ENCODE measurements around the gene TMEM44. TPM values are rescaled to one million over a fixed set of nuclear protein-coding genes. Genes with fewer than 3 reads are reported as not detected.

Gene TMEM44
- total and polyA plus RNA-seq, 2 donors (not counting 3 experiments of a cell fraction or from before 2014, with no cell fraction given), result 93.8 to 125 TPM

GRCh38 chr3:194555175-194556062 lies 77.8 kb downstream of the TMEM44 start:
- FAIRE-seq (peak; percentile 62), DNase-seq (ENCODE audit: low read depth, low spot score) (no peak)
- no TSS peak for BruUV-seq (replicated peaks)
- CTCF ChIA-PET, result interaction anchor here (0.9 to 1.9 kb wide), 7 partner anchors 9 to 83 kb away, joined by 3 to 8 read pairs (median 4); no protein-coding TSS in a partner anchor
- H2AFZ ChIP-seq (ENCODE audit: low read depth, low read length), result no peak overlapping the region
- no peak overlapping the region for H3K4me3 ChIP-seq (replicated peaks in 1 of 3; ENCODE audit: insufficient read depth in 1 of 3, low read depth in 1 of 3, low read length in 3 of 3)
- peak overlapping the region; percentile 21 for H3K27ac ChIP-seq (ENCODE audit: insufficient read depth, low read depth, low read length)
- dilution Hi-C loops (cut with MboI; ENCODE audit: extremely low pct_ligation_motif_present, low sequenced_read_pairs) (no loop called here), intact Hi-C loops (cut with micrococcal nuclease) (no loop called here)
- no peak overlapping the region for H3K4me2 ChIP-seq (ENCODE audit: insufficient read depth, low read length)
- H4K20me1 ChIP-seq (replicated peaks; ENCODE audit: control insufficient read depth, extremely low read depth, insufficient read depth, low read length), result no peaks in the 10 kb centered on the region
- POLR2A ChIA-PET, result no interaction called here
- no peak overlapping the region for H3K9ac ChIP-seq (replicated peaks; ENCODE audit: extremely low read depth, insufficient read depth, low read length)
- no peaks in the 10 kb centered on the region for H3K36me3 ChIP-seq (ENCODE audit: control insufficient read depth in 2 of 2, extremely low read depth in 1 of 2, insufficient read depth in 2 of 2, low read length in 2 of 2)
- H3K9me3 ChIP-seq (replicated peaks; ENCODE audit: control insufficient read depth, insufficient read depth, low read length), result no peaks in the 10 kb centered on the region
- no peaks in the 10 kb centered on the region for H3K9me1 ChIP-seq (replicated peaks; ENCODE audit: control insufficient read depth, extremely low read depth, insufficient read depth, low read length)
- no peak for TF ChIP-seq POLR2AphosphoS5 (IDR thresholded peaks at IDR 0.05; ENCODE audit: insufficient read depth, low read depth, low read length)
- no peak for TF ChIP-seq POLR2A (IDR thresholded peaks at IDR 0.05; ENCODE audit: low read depth, low read length)
- no peaks in the 10 kb centered on the region for H3K27me3 ChIP-seq (ENCODE audit: control insufficient read depth in 2 of 2, insufficient read depth in 2 of 2, low read length in 2 of 2)
- H3K4me1 ChIP-seq (ENCODE audit: control insufficient read depth, extremely low read depth, insufficient read depth, low read length), result peaks cover 13% of the 10 kb centered on the region
- H3K79me2 ChIP-seq (ENCODE audit: control insufficient read depth, insufficient read depth, low read length), result no peaks in the 10 kb centered on the region

DNA sequence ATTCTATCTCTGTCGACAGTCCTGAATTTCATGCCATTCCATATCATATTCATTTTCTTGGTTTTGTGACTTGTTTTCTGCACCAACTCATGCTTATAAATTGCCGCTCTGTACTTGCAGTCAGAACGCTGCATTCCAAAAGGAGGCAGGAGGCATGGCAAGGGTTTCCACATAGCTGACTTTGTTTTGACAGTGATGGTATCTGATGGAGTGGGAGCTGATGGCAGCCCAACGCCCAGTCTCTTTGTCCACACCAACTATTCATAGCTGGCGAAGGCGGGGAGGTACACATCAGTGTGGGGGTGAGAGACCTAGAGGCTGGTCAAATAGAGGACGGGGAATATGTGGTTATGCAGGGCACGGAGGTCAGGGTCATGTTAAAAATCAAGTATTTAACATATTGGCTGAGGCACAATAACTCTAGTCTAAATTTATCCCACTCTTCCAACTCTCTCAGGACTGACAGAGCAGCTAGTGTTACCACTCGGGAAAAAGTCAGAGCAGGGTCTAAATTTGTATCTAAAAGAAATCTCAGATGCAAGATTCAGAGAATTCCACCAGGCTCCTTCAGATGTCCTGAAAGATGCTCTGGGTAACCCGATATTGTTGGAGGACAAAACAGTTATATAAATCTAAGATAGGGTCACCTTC lies 78.6 kb downstream of the TMEM44 start:
- Histone ChIP-seq H3K27ac (ENCODE audit: insufficient read depth, low read depth, low read length) (no peak overlapping the region), H3K9me1 (replicated peaks; ENCODE audit: control insufficient read depth, extremely low read depth, insufficient read depth, low read length) (no peaks in the 10 kb centered on the region), H3K9me3 (replicated peaks; ENCODE audit: control insufficient read depth, insufficient read depth, low read length) (no peaks in the 10 kb centered on the region), H3K79me2 (ENCODE audit: control insufficient read depth, insufficient read depth, low read length) (no peaks in the 10 kb centered on the region), H3K27me3 (ENCODE audit: control insufficient read depth in 2 of 2, insufficient read depth in 2 of 2, low read length in 2 of 2) (no peaks in the 10 kb centered on the region), H3K4me3 (replicated peaks in 1 of 3; ENCODE audit: insufficient read depth in 1 of 3, low read depth in 1 of 3, low read length in 3 of 3) (no peak overlapping the region), H4K20me1 (replicated peaks; ENCODE audit: control insufficient read depth, extremely low read depth, insufficient read depth, low read length) (no peaks in the 10 kb centered on the region), H2AFZ (ENCODE audit: low read depth, low read length) (no peak overlapping the region), H3K4me2 (ENCODE audit: insufficient read depth, low read length) (no peak overlapping the region), H3K4me1 (ENCODE audit: control insufficient read depth, extremely low read depth, insufficient read depth, low read length) (peaks cover 11% of the 10 kb centered on the region), H3K9ac (replicated peaks; ENCODE audit: extremely low read depth, insufficient read depth, low read length) (no peak overlapping the region), H3K36me3 (ENCODE audit: control insufficient read depth in 2 of 2, extremely low read depth in 1 of 2, insufficient read depth in 2 of 2, low read length in 2 of 2) (no peaks in the 10 kb centered on the region)
- peak; percentile 43 for FAIRE-seq
- intact Hi-C loops (cut with micrococcal nuclease), result no loop called here
- POLR2A ChIA-PET, result no interaction called here
- no peak for DNase-seq (ENCODE audit: low read depth, low spot score)
- dilution Hi-C loops (cut with MboI; ENCODE audit: extremely low pct_ligation_motif_present, low sequenced_read_pairs), result no loop called here
- no TSS peak for BruUV-seq (replicated peaks)
- TF ChIP-seq CTCF (IDR thresholded peaks at IDR 0.05; ENCODE audit: extremely low read depth in 1 of 2, insufficient read depth in 1 of 2, low read depth in 1 of 2, low read length in 2 of 2) (no peak), MYC (IDR thresholded peaks at IDR 0.05; ENCODE audit: low read depth, low read length) (no peak), POLR2AphosphoS5 (IDR thresholded peaks at IDR 0.05; ENCODE audit: insufficient read depth, low read depth, low read length) (no peak), GATA2 (IDR thresholded peaks at IDR 0.05; ENCODE audit: insufficient read depth, insufficient read length, low read depth, low read length) (no peak), FOS (IDR thresholded peaks at IDR 0.05; ENCODE audit: borderline replicate concordance, insufficient read depth, low read length) (no peak), JUN (IDR thresholded peaks at IDR 0.05; ENCODE audit: borderline replicate concordance, insufficient read depth, insufficient read length, low read depth) (no peak), POLR2A (IDR thresholded peaks at IDR 0.05; ENCODE audit: low read depth, low read length) (no peak), MAX (IDR thresholded peaks at IDR 0.05; ENCODE audit: insufficient read depth, insufficient read length) (no peak), EZH2 (IDR thresholded peaks at IDR 0.05; ENCODE audit: borderline replicate concordance, low read depth, low read length, severe bottlenecking) (no peak)
- CTCF ChIA-PET, result no interaction called here
